ENCODE measurements around the gene PRPF6. TPM values are rescaled to one million over a fixed set of nuclear protein-coding genes. Genes with fewer than 3 reads are reported as not detected.
A peak's percentile ranks its signal among the peaks of the same experiment; 100 is the strongest.

PRPF6 gene
- total and polyA plus RNA-seq, 2 of the 13 experiments (the other 11 are each of a cell fraction or from before 2014, with no cell fraction given) = 63.7 to 101 TPM

- peak; percentile 81; the same call in 1 of the 2 replicates for TF ChIP-seq GPN1 (CRISPR knock-in tag; IDR thresholded peaks at IDR 0.05; ENCODE audit: borderline replicate concordance)
- TF ChIP-seq AHDC1 (CRISPR knock-in tag; IDR thresholded peaks at IDR 0.05; ENCODE audit: borderline replicate concordance) = peak; percentile 58; the same call in 1 of the 2 replicates
- TF ChIP-seq REST (IDR thresholded peaks at IDR 0.05; ENCODE audit: borderline replicate concordance in 1 of 2, low read depth in 1 of 2, low read length in 2 of 2) = peak in 1 of 2 experiments; percentile 17; a peak in 1 of 4 replicates
- TF ChIP-seq MIXL1 (CRISPR knock-in tag; IDR thresholded peaks at IDR 0.05) = peak; percentile 98
- TF ChIP-seq PHF20 (CRISPR knock-in tag; IDR thresholded peaks at IDR 0.05) = peak; percentile 100
- no peak for TF ChIP-seq NONO (IDR thresholded peaks at IDR 0.05)
- peak; percentile 100 for TF ChIP-seq NONO (CRISPR knock-in tag; conservative IDR thresholded peaks at IDR 0.05)
- peak; percentile 86 for TF ChIP-seq ETV6 (CRISPR knock-in tag; conservative IDR thresholded peaks at IDR 0.05)
- TF ChIP-seq ZNF713 (CRISPR knock-in tag; IDR thresholded peaks at IDR 0.05) = peak; percentile 51; the same call in 1 of the 2 replicates
- 0 out of 2 replicates have a peak, but pooled peaks have one; percentile 41 for TF ChIP-seq NR3C1 (CRISPR knock-in tag; IDR thresholded peaks at IDR 0.05)
- TF ChIP-seq MLX (CRISPR knock-in tag; IDR thresholded peaks at IDR 0.05) = peak; percentile 94
- no peak for TF ChIP-seq CEBPB (IDR thresholded peaks at IDR 0.05; ENCODE audit: borderline replicate concordance, low read depth, low read length)
- peak; percentile 47; the same call in 1 of the 2 replicates for TF ChIP-seq STAT6 (CRISPR knock-in tag; IDR thresholded peaks at IDR 0.05; ENCODE audit: borderline replicate concordance)
- no peak for TF ChIP-seq ZNF24 (IDR thresholded peaks at IDR 0.05)
- no peak for TF ChIP-seq ZNF207 (IDR thresholded peaks at IDR 0.05; ENCODE audit: borderline replicate concordance)
These were observed at the start of gene PRPF6 (continued) for GRCh38 chr20:63980806-63981728.

All from HepG2 (cell line).